Neural cell (in vitro differentiated cells): ENCODE data around the gene ACTL10. TPM values are rescaled to one million over a fixed set of nuclear protein-coding genes. Genes with fewer than 3 reads are reported as not detected.

Source experiments
- H2AFZ ChIP-seq: fragments of 200-600, 300-800 bp; sonication (generic), shearing (Covaris generic); 2 replicates; pipeline ENCODE4 v1.6.0; 2014; ENCODE audit warnings: low read depth, mild to moderate bottlenecking, antibody characterized with exemption, low read length, moderate library complexity
- H3F3A ChIP-seq: fragments of 200-600 bp; shearing (Covaris generic); 2 replicates; pipeline ENCODE4 v1.6.1; 2016; ENCODE audit warnings: mild to moderate bottlenecking, moderate library complexity, mixed read lengths, antibody characterized with exemption, low read length; ENCODE audit not compliant: insufficient read depth, poor library complexity, severe bottlenecking
- H3K27ac ChIP-seq: fragments of 200-600, 300-800 bp; sonication (generic), shearing (Covaris generic); 2 replicates; pipeline ENCODE4 v1.5.1; 2014; ENCODE audit warnings: mild to moderate bottlenecking, low read length, moderate library complexity
- H3K27me3 ChIP-seq: fragments of 300-800, 200-600 bp; sonication (generic), shearing (Covaris generic); 2 replicates; pipeline ENCODE4 v1.6.0; 2014; ENCODE audit warnings: mild to moderate bottlenecking, low read depth, low read length, moderate library complexity; ENCODE audit not compliant: insufficient read depth
- H3K36me3 ChIP-seq: fragments of 300-800, 200-600 bp; sonication (generic), shearing (Covaris generic); 2 replicates; pipeline ENCODE4 v1.5.1; 2014; ENCODE audit warnings: mild to moderate bottlenecking, antibody characterized with exemption, low read length, moderate library complexity; ENCODE audit not compliant: insufficient read depth
- H3K4me2 ChIP-seq: fragments of 300-800, 200-600 bp; sonication (generic), shearing (Covaris generic); 2 replicates; pipeline ENCODE4 v1.6.0; 2014; ENCODE audit warnings: mild to moderate bottlenecking, low read length
- H3K4me3 ChIP-seq: fragments of 300-800, 200-600 bp; sonication (generic), shearing (Covaris generic); 2 replicates; pipeline ENCODE4 v1.5.1; 2014; ENCODE audit warnings: mild to moderate bottlenecking, low read length, moderate library complexity
- H3K79me2 ChIP-seq: fragments of 200-600 bp; shearing (Covaris generic); replicated peaks from 2 replicates; pipeline ENCODE4 v1.6.0; 2014; ENCODE audit warnings: mild to moderate bottlenecking, low read length, moderate library complexity; ENCODE audit not compliant: insufficient read depth
- H3K9ac ChIP-seq: fragments of 300-800, 200-600 bp; sonication (generic), shearing (Covaris generic); 2 replicates; pipeline ENCODE4 v1.6.1; 2016; ENCODE audit warnings: mild to moderate bottlenecking, low read length, mixed read lengths
- H3K9me2 ChIP-seq: fragments of 200-600 bp; shearing (Covaris generic); 2 replicates; pipeline ENCODE4 v1.6.1; 2016; ENCODE audit warnings: mild to moderate bottlenecking, low read length, mixed read lengths; ENCODE audit not compliant: insufficient read depth
- H3K9me3 ChIP-seq: fragments of 200-600, 300-800 bp; sonication (generic), shearing (Covaris generic); 2 replicates; pipeline ENCODE4 v1.6.1; 2016; ENCODE audit warnings: mild to moderate bottlenecking, mixed run types, low read length, moderate library complexity, mixed read lengths
- H4K20me1 ChIP-seq: fragments of 200-600 bp; shearing (Covaris generic); 2 replicates; pipeline ENCODE4 v1.6.1; 2016; ENCODE audit warnings: mild to moderate bottlenecking, mixed run types; ENCODE audit not compliant: insufficient read depth
- EP300 ChIP-seq: fragments of 450-650 bp; conservative IDR thresholded peaks from 2 replicates; pipeline ENCODE4 v1.6.1; 2014; ENCODE audit warnings: antibody characterized with exemption, mild to moderate bottlenecking, moderate library complexity; ENCODE audit not compliant: poor library complexity, severe bottlenecking
- EZH2 ChIP-seq: fragments of 200-600, 300-800 bp; shearing (Covaris generic), sonication (generic); IDR thresholded peaks from 2 replicates; pipeline ENCODE4 v1.6.1; 2014; ENCODE audit warnings: antibody characterized with exemption, low read length, borderline replicate concordance, mild to moderate bottlenecking; ENCODE audit not compliant: insufficient read depth, poor library complexity, severe bottlenecking
- MXI1 ChIP-seq: fragments of 450-650 bp; conservative IDR thresholded peaks from 2 replicates; pipeline ENCODE4 v1.6.1; 2014; ENCODE audit warnings: antibody characterized with exemption, mild to moderate bottlenecking; ENCODE audit not compliant: poor library complexity, severe bottlenecking
- POLR2AphosphoS5 ChIP-seq: IDR thresholded peaks from 2 replicates; pipeline ENCODE4 v1.6.1; 2012
- RAD21 ChIP-seq: fragments of 450-650 bp; conservative IDR thresholded peaks from 2 replicates; pipeline ENCODE4 v1.6.1; 2014; ENCODE audit warnings: antibody characterized with exemption, mild to moderate bottlenecking, moderate library complexity
- SMC3 ChIP-seq: fragments of 450-650 bp; conservative IDR thresholded peaks from 2 replicates; pipeline ENCODE4 v1.6.1; 2014; ENCODE audit warnings: antibody characterized with exemption, mild to moderate bottlenecking, moderate library complexity; ENCODE audit not compliant: poor library complexity
- TAF1 ChIP-seq: IDR thresholded peaks from 2 replicates; pipeline ENCODE4 v1.6.1; 2012; ENCODE audit warnings: low read depth
- polyA plus RNA-seq: library from polyadenylated mRNA; depleted of rRNA; stranded (reverse); fragments of >200 nt; gene quantifications from 2 replicates; pipeline ENCODE4 v1.2.3, GENCODE V29; 2014
- TF ChIP-seq, protein P1 (sequence below): IDR thresholded peaks from 2 replicates; pipeline ENCODE4 v1.6.1; 2012; ENCODE audit warnings: borderline replicate concordance
- TF ChIP-seq, protein P2 (sequence below): fragments of 450-650 bp; IDR thresholded peaks from 2 replicates; pipeline ENCODE4 v1.5.1; 2014; ENCODE audit warnings: antibody characterized with exemption, mild to moderate bottlenecking, moderate library complexity; ENCODE audit not compliant: poor library complexity, severe bottlenecking

Gene ACTL10
- polyA plus RNA-seq, 1 donor from 2014 or later, result not detected

DNA sequence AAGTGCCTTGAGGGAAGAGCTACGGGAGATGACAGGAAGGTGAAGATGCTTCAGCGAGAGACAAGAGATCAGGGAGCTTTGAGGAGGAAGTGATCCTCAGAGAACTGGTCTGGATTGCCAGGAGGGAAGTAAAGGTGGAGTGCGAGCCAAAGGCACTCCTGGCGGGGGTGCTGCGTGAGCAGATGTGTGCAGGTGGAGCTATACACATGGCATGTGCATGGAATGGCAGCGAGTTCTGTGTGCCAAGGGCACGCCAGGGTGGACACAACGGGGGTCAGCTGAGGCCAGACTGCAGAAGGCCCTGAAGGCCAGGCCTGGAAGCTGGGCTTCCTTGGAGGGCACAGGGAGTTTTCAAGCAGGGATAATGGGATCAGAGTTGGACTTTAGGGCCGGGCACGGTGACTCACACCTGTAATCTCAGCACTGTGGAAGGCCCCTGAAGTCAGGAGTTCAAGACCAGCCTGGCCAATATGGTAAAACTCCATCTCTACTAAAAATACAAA, 47.2 kb downstream of the ACTL10 start:
- TF ChIP-seq, protein P1, sequence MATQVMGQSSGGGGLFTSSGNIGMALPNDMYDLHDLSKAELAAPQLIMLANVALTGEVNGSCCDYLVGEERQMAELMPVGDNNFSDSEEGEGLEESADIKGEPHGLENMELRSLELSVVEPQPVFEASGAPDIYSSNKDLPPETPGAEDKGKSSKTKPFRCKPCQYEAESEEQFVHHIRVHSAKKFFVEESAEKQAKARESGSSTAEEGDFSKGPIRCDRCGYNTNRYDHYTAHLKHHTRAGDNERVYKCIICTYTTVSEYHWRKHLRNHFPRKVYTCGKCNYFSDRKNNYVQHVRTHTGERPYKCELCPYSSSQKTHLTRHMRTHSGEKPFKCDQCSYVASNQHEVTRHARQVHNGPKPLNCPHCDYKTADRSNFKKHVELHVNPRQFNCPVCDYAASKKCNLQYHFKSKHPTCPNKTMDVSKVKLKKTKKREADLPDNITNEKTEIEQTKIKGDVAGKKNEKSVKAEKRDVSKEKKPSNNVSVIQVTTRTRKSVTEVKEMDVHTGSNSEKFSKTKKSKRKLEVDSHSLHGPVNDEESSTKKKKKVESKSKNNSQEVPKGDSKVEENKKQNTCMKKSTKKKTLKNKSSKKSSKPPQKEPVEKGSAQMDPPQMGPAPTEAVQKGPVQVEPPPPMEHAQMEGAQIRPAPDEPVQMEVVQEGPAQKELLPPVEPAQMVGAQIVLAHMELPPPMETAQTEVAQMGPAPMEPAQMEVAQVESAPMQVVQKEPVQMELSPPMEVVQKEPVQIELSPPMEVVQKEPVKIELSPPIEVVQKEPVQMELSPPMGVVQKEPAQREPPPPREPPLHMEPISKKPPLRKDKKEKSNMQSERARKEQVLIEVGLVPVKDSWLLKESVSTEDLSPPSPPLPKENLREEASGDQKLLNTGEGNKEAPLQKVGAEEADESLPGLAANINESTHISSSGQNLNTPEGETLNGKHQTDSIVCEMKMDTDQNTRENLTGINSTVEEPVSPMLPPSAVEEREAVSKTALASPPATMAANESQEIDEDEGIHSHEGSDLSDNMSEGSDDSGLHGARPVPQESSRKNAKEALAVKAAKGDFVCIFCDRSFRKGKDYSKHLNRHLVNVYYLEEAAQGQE, result no peak
- no peak for TF ChIP-seq TAF1
- no peak for TF ChIP-seq SMC3
- no peak for TF ChIP-seq POLR2AphosphoS5
- Histone ChIP-seq H3K9me2 (no peaks in the 10 kb centered on the region), H2AFZ (no peak overlapping the region), H3K9me3 (no peaks in the 10 kb centered on the region), H3K79me2 (no peaks in the 10 kb centered on the region), H3K27ac (no peak overlapping the region), H3K9ac (no peak overlapping the region), H3K36me3 (no peaks in the 10 kb centered on the region), H3K27me3 (no peaks in the 10 kb centered on the region), H3K4me3 (no peak overlapping the region), H4K20me1 (no peaks in the 10 kb centered on the region), H3K4me2 (no peak overlapping the region), H3F3A (no peaks in the 10 kb centered on the region)

- Histone ChIP-seq H3K27me3 (no peaks in the 10 kb centered on the region), H3K36me3 (no peaks in the 10 kb centered on the region), H3F3A (no peaks in the 10 kb centered on the region), H4K20me1 (no peaks in the 10 kb centered on the region), H3K4me3 (no peak overlapping the region), H3K9me2 (no peaks in the 10 kb centered on the region), H3K79me2 (no peaks in the 10 kb centered on the region), H3K9me3 (no peaks in the 10 kb centered on the region), H2AFZ (no peak overlapping the region), H3K4me2 (no peak overlapping the region), H3K27ac (no peak overlapping the region), H3K9ac (no peak overlapping the region)
- TF ChIP-seq, protein P2, sequence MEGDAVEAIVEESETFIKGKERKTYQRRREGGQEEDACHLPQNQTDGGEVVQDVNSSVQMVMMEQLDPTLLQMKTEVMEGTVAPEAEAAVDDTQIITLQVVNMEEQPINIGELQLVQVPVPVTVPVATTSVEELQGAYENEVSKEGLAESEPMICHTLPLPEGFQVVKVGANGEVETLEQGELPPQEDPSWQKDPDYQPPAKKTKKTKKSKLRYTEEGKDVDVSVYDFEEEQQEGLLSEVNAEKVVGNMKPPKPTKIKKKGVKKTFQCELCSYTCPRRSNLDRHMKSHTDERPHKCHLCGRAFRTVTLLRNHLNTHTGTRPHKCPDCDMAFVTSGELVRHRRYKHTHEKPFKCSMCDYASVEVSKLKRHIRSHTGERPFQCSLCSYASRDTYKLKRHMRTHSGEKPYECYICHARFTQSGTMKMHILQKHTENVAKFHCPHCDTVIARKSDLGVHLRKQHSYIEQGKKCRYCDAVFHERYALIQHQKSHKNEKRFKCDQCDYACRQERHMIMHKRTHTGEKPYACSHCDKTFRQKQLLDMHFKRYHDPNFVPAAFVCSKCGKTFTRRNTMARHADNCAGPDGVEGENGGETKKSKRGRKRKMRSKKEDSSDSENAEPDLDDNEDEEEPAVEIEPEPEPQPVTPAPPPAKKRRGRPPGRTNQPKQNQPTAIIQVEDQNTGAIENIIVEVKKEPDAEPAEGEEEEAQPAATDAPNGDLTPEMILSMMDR, result no peak
- no peak for TF ChIP-seq POLR2AphosphoS5
- no peak for TF ChIP-seq EP300
- no peak for TF ChIP-seq TAF1
- TF ChIP-seq SMC3, result no peak
- TF ChIP-seq EZH2, result no peak
- TF ChIP-seq RAD21, result no peak
- TF ChIP-seq, protein P1, result no peak
- no peak for TF ChIP-seq MXI1
Observed at GRCh38 chr20:33716498-33716897, 49.8 kb downstream of the ACTL10 start.

Other genes starting within 250 kb of the ACTL10 start
- 7.2 and 8.6 TPM in 2 replicates for gene SNTA1, start 223.2 kb upstream of the ACTL10 start, polyA plus RNA-seq
- 15.9 and 21.7 TPM in 2 replicates for gene CBFA2T2, start 176.8 kb upstream of the ACTL10 start, polyA plus RNA-seq
- not detected in 2 replicates for gene C20orf144, start 4.6 kb upstream of the ACTL10 start, polyA plus RNA-seq
- gene NECAB3, start 7.5 kb downstream of the ACTL10 start, polyA plus RNA-seq, result 20.3 and 21.4 TPM in 2 replicates
- 1.8 and 2.3 TPM in 2 replicates for gene E2F1, start 19.4 kb downstream of the ACTL10 start, polyA plus RNA-seq
- 0.78 and 3.1 TPM in 2 replicates for gene PXMP4, start 53.4 kb downstream of the ACTL10 start, polyA plus RNA-seq
- 1.2 and 2.6 TPM in 2 replicates for gene ZNF341, start 65.1 kb downstream of the ACTL10 start, polyA plus RNA-seq
- 78.9 and 83.8 TPM in 2 replicates for gene CHMP4B, start 144.4 kb downstream of the ACTL10 start, polyA plus RNA-seq